Iris pigment epithelial cell (primary cell): Measurements from ENCODE around the gene CEACAM3.

Experiments used
- DNase-seq: peaks from one replicate; pipeline ENCODE4 v3.0.0-alpha.2; 2011; ENCODE audit warnings: low read depth

CEACAM3 gene

GRCh38 chr19:41845001-41845050 is 48.4 kb downstream of the CEACAM3 start, which contains the start of gene DMRTC2:
Gene DMRTC2 (plus strand): TSS chr19:41845042. CDS start chr19:41847429, 2,387 bp downstream.
- DNase-seq, result no peak

DNA sequence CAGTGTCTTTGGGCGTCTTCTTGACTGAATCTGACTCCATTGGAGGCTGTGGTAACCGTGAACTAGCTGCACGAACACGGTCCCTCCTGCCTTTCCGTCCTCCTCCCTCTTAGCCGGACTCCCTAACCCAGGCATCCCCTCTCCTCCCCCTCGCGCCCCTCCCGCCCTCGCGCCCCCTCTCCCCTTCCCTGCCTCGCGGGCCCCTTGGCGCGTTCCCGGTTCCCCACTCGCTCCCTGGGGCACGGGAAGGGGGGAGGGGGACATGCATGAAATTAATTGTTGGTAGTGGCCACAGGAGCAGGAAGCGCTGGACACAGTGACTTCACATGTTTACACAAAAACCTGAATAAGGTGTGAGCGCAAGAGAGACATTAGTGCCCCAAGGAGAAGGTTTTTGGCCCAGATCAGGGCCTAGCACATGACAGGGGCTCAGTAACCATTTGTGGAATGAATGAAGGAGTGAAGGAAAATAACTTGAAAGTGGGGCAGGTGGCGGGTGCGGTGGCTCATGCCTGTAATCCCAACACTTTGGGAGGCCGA is 48.7 kb downstream of the CEACAM3 start:
- DNase-seq, result no peak

GRCh38 chr19:41847351-41848105 is 51.1 kb downstream of the CEACAM3 start:
- no peak for DNase-seq

DNA sequence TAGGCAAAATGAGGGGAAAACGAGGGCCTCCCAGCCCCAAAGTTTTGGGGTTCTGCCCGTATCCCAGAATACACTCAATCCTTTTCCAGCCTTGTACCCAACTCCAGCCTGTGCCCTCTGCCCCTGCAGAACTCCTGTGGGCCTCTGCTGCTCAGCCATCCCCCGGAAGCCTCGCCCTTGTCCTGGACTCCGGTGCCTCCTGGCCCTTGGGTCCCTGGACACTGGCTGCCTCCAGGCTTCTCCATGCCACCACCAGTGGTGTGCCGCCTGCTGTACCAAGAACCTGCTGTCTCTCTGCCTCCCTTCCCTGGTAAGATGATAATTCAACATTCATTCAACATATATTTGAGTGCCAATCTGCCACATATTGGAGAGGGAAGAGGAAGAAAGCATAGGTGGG is 52.3 kb downstream of the CEACAM3 start:
- DNase-seq, result no peak

DNA sequence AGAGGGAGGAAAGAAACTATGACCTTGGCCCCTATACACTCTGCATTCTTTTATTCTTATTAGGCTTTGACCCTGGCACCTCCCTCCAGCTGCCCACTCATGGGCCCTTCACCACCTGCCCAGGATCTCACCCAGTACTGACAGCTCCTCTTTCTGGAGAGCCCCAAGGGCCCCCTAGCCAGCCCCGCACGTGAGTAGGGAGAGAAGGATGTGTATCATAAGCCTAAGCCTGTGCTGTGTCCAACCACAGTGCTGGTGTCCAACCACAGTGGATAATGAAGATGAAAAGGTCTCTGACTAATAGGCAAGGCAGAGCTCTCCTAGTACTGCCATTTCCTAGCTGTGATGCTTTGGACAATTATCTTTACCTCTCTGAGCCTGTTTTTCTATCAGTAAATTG is 52.7 kb downstream of the CEACAM3 start:
- no peak for DNase-seq

DNA sequence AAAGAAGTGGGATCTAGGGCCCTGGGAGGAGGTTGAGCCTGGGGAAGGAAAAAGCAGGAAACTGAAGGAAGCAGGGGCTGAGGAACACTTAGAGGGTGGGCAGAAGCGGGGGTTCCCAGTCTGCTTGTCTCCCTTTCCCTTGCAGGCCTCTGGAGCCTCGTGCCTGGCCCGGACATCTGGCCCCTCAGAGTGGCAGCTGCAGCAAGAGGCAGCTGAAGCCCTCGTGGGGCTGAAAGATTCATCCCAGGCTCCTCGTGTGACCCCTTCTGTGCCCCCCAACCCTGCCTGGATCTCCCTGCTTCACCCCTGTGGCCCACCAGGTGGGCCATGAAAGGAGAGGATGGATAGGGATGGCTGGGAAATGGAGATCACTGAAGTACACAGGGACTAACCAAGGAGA is 54.0 kb downstream of the CEACAM3 start:
- DNase-seq, result no peak

- DNase-seq, result no peak
Observed at GRCh38 chr19:41851456-41851855, 55.1 kb downstream of the CEACAM3 start.

DNA sequence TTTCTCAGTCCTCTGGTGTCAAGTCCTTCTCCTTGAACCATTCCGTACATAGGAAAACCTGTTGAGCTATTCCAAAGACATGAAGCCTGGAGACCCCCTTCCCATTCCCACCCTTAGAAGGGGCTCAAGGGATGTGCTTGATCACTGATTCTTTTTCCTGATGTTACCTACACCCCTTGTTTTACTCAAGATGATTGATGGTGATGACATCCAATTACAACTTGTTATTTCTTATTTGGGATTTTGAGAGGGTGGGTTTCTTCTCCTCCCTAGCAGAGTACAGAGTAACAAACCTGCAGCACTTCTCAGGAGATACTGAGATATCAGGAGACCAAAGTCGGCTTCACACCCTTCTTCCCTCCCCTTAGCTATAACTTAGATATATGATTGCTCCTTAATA is 57.0 kb downstream of the CEACAM3 start:
- no peak for DNase-seq

GRCh38 chr19:41853768-41854167 is 57.4 kb downstream of the CEACAM3 start:
- no peak for DNase-seq

DNA sequence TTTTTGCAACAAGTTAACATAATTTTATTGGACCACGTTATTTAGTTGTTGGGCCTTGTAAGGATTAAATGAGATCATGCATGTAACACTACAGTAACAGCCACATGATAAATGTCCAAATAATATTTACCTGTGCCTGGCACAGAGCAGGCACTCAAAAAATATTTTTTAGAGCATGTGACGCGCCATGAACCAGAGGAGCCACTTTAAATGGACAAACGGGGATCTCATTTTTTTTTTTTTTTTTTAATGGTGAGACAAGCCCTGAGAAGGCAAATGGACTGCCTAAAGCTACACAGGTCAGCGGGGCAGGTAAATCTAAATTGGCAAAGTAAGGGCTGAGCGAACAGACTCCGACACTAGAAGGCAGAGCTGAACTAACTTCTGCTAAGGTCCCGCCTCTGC is 62.8 kb downstream of the CEACAM3 start:
- no peak for DNase-seq

DNA sequence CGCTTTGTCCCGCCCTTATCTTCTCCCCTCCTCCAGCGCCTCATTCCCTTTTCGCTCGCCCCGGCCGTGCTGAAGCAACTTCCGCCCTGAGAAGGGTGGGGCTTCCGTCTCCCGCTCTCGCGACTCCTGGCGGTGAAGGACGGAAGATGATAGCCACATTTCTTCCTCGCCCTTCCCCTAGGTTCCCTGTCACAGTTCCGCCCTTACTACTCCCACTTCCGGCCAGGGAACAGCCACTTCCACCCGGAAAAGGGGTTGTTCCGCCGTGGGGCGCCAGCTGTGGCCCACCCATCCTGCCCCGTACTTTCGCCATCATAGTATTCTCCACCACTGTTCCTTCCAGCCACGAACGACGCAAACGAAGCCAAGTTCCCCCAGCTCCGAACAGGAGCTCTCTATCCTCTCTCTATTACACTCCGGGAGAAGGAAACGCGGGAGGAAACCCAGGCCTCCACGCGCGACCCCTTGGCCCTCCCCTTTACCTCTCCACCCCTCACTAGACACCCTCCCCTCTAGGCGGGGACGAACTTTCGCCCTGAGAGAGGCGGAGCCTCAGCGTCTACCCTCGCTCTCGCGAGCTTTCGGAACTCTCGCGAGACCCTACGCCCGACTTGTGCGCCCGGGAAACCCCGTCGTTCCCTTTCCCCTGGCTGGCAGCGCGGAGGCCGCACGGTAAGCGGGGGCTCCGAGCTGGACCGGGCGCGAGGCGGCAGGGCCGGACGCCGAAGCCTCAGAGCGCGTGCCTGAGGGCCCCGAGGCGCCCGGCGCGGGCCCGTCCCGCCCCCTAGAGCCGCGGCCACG is 63.4 kb downstream of the CEACAM3 start, which contains the start of gene RPS19:
RPS19 (plus strand) TSS at position 638 of the 801 bp plus-strand sequence. CDS start 520 bp downstream, outside the sequence.
- peak; percentile 98 for DNase-seq

DNA sequence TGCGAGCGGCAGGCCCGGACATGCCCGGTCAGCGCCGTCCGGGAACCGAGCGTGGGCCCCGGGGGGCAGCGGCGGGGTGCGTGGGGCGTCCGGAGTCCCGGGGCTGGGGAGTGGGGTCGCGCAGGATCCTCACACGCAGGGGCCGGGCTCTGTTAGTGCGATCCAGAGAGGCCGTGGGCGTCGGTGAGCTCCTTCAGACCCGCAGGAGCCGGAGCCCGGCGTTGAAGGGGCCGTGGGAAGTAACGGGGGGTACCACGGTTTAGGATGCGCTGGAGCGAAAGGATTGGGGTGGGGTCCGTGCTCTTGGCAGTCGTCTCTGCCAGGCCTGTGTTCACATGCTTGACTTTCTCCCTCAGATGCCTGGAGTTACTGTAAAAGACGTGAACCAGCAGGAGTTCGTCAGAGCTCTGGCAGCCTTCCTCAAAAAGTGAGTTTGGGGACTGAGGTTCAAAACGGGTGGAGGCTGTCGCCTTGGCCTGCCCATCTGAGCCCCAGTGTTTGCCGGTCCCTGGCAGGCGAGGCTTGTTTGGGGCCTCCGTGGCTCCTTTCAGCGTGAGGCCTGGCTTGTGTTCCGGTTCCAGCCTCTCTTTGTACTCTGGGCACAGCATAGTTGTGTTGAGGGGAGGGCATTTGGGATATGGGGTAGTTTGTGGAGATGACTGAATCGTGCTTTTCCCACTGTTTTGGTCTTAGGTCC is 64.2 kb downstream of the CEACAM3 start:
- DNase-seq, result no peak
